Spleen (tissue), 7 donors: ENCODE data around the gene TMPO.

Experiments used
- CTCF ChIP-seq, 11 experiments: fragments of 200-600 bp in 7 of 11; fragments of 450-650 bp in 4 of 11; sonication (generic) in 4 of 11; IDR thresholded peaks in 8 of 11; conservative IDR thresholded peaks in 3 of 11; 1 replicate in 7 of 11; 2 replicates in 4 of 11; pipeline versions ENCODE4 v1.4.0 to v1.8.0; 2016 to 2021; ENCODE audit warnings: antibody characterized with exemption in 11 of 11, inconsistent platforms in 4 of 11, mild to moderate bottlenecking in 1 of 11
- POLR2AphosphoS5 ChIP-seq, 3 donors: sonication (generic); formaldehyde crosslinking; IDR thresholded peaks; one replicate each; pipeline ENCODE4 v1.5.1; 2017; ENCODE audit warnings: antibody characterized with exemption in 3 of 3
- donor health status: DM: no; HTN: no; CAD: no; lungs with moderate emphysema.
- donor health status: DM: no; HTN: no; CAD: no.
- donor health status: DM: no; HTN: no; CAD: no.

DNA sequence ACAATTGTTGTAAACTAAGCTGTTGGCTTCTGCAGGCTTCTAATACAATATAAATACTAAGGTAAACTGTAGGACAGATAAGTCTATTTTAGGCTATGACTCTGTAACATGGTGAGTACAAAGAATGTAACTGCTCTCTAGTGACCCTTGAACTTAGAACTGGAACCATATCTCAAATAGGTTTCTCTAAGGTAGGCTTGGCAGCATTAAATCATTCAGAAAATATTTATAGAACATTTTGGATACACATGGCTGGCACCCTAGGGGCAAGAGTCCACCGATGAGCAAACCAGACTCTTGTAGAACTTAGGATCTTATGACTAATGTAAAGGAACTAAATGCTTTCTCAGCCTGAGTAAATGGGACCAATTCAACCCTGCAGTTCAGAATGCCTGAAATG lies 58.7 kb downstream of the TMPO start:
- TF ChIP-seq CTCF (IDR thresholded peaks at IDR 0.05 in 8 of 11, conservative IDR thresholded peaks at IDR 0.05 in 3 of 11), result no peak
- TF ChIP-seq POLR2AphosphoS5 (IDR thresholded peaks at IDR 0.05), result no peak
